ENCODE data around the gene MAPK8IP1.

MAPK8IP1 gene

DNA sequence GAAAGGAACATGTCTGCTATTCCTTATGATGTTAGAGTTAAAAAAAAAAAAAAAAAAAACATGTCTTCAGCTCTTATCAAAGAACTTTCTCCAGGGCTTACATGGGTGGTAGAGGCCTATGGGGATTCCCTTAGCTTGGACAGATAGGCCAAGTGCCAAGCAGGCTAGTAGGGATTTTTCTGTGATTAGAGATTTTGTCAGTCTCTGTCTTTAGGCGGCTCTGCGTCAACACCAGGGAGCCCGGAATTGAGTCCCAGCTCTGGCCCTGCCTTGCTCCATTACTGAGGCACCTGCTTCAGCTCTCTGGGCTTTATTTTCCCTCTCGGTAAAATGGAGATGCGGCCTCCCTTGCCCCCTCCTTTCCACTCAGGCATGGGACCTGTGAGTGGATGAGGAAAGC is 25.1 kb upstream of the MAPK8IP1 start:
- no peak for DNase-seq

DNA sequence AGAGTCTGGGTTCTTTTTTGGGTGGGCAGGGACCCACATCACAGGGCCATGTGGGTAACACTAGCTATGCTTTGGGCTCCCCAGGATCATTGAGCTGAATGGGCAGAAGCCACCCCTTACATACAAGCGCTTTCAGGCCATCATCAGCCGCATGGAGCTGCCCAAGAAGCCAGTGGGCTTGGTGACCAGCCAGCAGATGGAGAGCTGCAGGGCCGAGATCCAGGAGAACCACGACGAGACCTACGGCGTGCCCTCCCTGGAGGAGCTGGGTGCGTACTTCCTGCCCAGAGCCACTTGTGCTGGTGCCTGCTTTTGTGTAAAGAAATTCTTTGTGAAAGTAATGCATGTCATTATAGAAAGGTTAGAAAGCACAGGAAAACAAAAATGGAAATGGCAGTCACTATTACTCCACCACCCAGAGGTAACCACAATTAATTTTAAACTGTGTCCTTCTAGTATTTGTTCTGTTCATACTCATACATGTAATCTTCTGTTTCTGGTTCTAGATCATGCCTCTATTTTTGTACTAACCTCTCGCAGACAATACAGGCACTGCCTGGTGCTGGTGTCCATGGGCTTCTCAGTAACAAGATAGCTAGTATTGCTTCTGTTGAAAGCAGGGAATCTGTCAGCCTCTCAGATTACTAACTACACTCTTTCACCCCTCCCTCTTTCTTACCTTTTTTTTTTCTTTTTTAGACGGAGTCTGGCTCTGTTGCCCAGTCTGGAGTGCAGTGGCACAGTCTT is 24.5 kb upstream of the MAPK8IP1 start:
- no peak for DNase-seq

DNA sequence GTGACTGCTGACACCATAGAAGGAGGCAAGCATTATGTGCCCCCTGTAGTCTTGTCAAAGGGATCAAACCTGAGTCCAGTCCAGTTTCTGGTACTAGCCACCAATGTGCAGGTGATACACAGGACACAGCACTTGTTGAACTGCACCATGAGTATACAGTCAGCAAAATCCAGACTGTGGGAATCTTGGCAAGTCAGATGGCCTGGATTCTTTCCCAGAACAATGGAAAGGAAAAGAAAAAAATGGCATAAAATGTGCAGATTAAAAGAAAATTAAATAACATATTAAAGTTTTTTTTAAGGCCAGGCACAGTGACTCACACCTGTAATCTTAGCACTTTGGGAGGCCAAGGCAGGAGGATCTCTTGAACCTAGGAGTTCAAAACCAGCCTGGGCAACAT is 21.4 kb upstream of the MAPK8IP1 start:
- no peak for DNase-seq

DNA sequence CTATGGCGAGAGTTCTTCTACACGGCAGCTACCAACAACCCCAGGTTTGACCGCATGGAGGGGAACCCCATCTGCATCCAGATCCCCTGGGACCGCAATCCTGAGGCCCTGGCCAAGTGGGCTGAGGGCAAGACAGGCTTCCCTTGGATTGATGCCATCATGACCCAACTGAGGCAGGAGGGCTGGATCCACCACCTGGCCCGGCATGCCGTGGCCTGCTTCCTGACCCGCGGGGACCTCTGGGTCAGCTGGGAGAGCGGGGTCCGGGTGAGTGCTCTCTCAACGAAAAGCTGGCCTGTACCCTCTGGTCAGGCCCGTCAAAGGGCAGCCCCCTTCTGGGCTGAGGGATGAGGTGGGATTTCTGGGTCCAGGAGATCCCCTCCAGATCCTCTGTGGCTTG is 15.9 kb upstream of the MAPK8IP1 start:
- no peak for DNase-seq

DNA sequence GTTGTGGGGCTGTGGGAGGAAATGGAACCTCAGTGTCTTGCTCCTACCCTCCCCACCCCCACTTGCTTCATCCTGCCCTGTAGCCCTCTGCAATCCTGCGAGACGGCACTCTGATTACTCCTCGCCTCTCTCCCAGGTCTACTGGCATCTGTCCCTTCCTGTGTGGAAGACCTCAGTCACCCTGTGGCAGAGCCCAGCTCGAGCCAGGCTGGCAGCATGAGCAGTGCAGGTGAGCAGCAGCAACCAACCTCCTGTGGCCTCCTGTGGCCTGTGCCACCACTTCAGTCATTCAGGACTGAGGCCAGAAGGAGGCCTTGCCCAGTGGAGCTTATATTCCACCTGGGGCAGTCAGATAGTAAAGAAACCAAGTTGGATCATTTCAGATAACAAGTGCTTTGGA is 14.7 kb upstream of the MAPK8IP1 start:
- no peak for DNase-seq

DNA sequence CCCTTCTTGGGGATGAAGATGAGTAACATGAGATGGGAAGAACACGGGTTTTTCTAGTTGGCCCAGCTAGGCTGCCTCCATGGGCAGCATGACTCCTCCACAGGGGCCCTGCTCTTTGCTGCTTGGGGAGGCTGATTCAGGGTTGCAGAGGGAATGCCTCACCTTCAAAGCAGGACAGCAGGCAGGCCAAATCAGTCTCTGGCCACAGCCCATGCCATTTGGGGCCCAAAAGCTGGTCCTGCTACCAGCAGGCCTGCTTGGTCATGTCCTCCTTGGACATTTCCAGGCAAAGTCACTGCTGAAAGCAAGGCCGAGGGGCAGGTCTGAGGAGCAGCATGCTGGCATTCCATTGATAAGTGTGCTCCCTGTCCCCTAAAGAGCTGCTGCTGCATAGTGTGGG is 13.8 kb upstream of the MAPK8IP1 start:
- no peak for DNase-seq

DNA sequence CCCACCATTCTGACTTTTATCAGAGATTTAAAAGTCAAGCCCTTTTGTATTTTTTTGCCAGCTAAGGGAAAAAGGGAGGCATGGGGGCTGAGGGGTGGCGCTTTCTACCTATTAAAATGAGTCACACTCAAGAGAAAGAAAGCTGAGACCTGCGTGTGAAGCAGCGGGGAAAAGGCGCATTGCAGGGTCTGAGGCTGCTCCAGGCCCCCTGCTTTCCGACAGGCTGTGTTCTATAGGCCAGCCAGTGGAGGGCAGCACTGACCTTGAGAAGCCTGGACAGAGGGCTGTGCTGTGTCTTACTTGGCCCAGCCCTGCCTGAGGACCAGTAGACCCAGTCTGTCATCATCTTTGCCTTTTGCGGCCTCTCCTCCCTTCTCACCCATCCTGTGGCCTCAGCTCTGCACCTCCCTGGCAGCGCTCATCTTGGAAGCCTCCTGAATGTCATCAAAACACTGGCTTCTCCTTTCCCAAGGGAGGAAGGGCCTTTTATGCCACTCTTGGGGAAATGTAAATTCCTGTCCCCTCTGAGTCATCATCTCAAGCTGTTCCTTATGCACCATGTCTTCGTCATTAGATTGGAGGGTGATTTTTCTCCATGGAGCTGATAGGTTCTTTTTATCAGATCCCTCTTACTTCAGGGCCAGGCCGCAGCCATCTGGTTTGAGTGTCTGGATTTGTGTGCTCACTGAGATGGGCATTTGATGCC is 12.6 kb upstream of the MAPK8IP1 start:
- DNase-seq = no peak

DNA sequence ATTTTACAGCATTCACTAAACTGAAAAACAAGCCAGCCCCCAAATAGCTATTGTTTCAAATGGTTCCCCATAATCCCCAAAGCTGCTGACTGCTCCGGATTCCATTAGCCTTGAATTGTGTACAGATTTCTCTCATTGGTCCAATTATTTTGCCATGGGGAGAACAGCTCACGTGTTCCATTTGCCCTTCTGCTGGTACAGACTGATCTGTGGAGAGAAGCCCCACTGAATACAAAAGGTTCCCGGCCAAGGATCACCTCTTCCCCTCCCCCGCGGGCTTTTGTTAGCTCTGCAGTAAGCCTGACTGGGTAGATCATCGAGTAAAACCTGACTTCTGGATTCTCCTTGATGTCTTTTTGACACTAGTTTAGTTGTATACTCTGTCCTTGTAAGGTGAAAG is 9.1 kb upstream of the MAPK8IP1 start:
- no peak for DNase-seq

DNA sequence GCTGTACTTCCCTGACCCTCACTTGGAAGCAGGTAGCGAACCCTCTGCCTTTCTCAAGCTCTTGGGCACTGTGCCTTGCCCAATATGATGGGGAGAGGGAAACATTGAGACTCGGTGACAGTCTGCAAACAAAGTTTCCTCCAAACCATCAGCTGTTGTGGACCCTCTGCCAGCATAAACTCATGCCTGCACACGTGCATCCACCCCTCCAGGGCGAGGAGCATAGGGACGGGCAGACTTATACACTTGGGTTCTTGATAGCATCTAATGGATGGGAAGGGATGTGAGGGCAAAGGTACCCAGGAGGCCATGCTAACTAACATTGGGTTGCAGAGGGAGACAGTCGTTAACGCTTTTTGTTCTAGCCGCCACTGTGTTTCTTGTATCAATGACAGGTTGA is 8.2 kb upstream of the MAPK8IP1 start:
- DNase-seq = no peak

DNA sequence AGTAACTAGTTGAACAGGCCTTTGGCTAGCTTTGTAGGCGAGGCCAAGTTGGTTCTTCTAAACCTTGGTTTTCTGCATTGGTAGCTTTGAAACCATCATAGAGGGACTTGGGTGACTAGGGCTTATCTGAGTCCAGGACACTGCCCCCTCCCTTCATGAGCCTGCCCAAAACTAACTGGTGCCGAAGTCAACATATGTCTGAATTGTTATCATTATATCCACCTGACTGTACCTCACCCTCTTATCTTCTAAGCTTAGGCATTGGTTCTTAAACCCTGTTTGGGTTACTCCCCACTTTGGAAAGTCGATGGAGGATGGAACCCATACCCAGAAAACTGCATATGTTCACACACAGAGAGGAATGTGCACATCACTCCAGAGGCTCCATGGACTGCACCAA is 7.6 kb upstream of the MAPK8IP1 start:
- no peak for DNase-seq

DNA sequence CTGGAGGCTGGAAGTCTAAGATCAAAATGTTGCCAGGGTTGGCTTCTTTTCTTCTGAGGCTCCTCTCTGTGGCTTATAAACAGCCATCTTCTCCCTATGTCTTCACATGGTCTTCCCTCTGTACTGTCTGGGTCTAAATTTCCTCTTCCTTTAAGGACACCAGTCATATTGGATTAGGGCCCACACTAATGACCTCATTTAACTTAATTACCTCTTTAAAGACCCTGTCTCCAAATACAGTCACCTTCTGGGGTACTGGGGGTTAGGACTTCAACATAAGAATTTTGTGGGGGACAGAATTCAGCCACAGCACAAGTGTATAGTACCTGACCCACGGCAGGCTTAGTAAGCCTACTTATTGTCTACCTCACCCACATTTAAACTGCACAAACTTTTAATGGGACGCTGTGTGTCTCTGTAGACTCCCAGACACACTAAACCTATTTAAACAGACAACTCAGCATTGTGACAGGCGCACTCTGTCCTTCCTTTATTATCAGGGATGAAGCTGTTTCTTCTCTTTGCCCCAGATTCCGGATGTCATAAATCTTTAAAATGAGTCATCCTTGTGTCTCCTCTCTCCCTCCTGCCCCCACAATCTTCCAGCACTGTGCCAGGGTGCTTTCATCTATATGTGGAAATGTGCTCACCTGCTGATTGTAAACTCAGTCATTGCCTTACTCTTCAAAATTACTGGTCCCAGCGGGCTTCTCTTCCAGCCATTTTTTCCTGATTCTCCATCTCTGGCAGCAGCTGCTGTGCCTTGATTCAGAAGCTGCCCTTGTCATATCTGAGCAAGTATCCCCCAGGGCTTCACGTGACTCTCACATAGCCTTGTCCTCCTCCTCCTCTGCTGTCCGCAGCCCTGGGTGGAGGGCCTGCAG is 5.4 kb upstream of the MAPK8IP1 start:
- no peak for DNase-seq

DNA sequence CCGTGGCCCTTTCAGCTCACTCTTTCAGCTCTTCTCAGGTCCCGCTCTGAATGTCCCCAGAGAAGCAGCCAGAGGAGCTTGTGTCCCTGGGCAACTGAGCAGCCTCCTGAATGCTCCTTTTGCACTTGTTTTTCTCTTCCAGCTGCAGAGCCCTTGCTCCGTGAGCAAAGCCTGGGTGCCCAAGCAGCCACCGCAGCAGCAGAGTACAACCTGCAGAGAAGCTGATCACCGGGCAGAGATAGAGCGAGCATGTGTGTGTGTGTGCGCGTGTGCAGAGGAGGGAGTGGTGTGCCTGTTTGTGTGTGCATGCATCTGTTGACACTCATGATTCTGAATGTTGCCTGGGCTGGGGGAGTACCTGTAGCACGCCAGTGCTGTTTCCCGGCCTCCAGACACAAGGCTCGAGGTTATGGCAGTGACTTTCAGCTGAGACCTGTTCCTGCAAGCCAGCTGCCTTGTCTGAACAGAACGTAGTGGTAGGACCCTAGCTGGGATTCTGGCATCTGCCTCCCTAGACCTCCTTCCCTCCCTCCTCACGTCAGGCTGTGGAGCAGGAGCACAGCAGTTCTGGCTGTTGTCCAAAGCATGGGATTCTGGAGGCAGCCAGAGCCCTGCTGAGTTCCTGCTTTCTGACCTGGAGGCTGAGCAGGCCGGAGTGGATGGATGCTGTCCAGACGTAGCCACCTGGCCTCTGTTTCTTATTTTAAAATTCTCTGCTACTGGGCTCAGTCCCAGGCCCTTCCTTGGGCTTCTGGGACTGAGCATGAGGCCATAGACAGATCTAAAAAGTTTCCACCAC is 4.5 kb upstream of the MAPK8IP1 start:
- no peak for DNase-seq

DNA sequence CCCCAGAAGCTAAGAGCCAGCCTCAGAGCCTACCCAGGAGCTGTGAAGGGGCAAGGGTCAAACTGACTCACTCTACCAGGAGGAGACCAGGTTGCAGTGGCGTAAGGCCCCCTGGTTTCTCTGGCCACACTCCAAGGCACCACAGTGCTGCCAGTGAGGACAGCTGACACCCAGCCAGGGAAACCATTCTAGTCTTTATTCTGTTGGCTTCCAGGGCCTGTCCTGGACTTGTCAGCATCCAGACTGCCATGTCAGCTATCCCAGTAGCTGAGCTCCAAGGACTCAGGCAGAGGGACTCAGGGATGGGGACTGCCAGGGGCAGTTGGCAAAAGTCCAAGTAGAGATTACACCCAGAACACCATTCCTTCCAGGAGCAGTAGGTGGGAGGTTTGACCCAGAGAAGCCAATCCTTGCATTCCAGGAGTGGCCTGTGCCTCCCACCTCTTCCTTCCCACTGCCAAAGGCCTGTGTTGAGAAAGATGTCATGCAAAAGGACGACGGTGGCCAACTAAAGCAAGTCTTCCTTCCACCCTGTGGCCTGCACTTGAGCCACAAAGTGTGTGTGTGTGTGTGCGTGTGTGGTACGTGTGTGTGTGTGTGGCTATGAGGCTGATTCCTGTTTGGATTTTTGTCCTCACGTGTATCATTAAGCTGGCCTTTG is 3.6 kb upstream of the MAPK8IP1 start:
- DNase-seq = no peak

DNA sequence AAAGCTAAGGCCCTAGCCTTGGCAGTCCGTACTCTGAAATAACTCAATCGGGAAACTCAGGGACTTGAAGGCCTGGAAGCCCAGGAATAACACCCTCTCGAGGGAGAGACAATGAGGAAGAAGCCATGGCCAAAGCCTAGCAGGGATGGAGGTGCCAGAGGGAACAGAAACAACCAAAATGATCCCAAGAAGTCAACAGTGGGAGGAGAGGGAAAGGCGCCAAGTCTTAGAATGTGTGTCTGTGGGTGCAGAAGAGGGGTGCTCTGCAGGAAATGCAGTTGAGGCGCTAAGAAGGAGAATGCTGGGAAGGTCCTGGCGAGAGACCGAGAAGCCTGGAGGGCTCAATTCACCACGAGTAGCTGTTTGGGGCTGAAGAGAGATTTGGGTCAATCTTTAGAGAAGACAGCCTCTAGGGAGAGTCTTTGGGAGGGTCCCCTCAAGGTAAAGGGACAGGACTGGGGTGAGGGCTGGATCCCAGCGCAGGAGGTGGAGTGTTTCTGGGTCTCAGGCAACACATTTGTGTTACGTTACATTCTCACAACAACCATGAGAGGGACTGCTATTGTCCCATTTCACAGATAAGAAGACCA is 760 bp upstream of the MAPK8IP1 start:
- no peak for DNase-seq

DNA sequence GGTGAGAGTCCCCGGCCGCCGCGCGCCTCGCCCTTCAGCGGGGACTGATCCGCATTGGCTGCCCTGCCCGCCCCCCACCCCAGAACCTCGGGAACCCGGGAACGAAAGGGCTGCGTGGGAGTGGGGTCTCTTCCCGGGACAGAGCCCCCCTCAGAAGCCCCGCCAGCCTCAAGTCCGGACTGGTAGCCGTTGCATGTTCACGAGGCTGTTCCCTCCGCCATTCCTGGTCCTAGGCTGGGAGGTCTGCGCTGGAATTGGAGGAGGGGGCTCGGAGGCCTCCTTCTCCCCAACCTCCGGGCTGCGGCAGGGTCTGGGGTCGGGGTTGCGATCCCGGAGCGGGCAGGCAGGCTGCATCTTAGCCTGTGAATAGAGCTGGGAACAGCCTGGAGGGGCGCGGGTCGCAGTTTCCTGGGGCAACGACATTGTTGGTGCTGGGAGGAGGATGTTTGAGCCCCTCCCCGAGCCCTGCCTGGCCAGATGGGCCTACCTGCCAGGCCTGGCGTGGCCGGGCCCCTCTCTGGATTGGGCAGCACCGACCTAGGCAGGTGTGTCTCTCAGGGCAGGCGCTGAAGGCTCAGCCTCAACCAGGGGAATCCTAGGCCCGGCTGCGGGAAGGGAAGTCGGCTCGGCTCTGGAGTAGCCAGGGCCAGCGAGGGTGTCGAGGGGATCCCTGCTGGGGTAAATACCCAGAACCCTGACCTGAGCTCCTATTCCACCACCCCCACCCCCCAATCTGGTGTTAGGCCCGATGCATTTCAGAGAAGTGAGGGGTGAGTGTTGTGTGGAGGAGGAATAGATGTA is 670 bp downstream of the MAPK8IP1 start:
- DNase-seq = no peak

DNA sequence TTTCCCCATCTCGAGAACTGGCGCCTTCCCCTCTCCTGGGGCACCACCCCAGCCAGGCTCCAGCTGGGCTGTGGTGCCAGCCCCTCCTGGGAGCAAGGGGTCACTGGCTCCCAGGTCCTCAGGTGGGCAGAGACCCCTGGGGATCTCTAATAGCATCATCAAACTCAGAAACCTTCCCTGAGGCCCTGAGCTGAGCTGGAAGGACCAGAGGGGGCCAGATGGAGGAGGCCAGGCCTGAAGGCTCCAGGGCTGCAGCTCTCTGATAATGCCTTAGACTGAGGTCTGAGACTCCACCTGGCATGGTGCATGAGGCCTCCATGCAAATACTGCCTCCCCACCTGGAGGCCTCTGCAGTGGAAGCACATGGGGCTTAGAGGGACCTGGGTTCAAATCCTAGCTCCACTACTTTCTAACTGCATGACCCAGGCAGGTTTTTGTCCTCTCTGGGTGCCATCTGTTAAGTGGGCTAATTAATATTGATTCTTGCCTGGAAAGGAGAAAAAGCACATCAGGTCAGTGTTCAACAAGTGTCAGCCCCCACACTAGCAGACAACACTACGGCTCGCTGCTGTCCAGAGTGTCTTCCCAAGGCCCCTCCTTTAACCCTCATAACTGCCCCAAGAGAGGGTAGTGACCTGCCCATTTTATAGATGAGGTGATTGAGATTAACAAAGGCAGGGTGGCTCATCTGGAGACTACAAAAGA is 1.5 kb downstream of the MAPK8IP1 start:
- no peak for DNase-seq

DNA sequence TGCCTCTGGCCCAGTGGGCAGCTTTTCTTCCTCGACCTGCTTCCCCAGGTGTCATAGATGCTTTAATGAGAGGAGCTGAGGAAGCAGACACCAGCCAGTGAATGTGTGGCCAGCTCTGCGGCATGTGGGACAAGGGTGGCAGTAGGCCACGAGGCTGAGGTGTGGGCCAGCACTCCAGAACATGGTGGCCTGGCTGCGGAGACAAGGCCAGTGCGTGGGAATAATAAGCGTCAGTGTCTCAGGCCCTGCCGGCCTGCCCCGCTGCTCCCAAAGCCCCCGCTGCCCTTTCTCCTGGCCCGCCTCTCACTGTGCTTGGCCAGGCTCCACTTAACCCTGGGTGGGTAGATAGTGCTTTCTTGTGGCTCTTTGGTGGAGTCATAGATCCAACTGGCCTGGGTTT is 2.1 kb downstream of the MAPK8IP1 start:
- no peak for DNase-seq

DNA sequence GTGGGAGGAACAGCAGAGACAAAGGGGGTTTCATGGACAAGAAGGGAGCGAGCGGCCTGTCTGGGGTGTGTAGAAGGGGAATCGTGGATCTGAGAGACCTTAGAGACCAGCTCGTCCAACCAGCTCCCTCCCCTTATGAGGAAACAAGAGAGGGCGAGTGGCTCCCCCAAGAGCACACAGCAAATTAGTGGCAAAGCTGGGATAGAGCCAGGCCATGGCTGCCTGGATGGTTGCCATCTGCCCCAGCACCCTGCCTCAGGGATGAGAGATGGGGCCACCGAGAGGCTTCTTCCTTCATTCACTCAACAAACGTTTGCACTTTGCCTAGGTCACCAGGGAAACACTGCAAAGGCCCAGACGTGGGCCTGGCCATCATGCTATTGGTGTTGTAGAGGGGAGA is 4.1 kb downstream of the MAPK8IP1 start:
- DNase-seq = no peak

DNA sequence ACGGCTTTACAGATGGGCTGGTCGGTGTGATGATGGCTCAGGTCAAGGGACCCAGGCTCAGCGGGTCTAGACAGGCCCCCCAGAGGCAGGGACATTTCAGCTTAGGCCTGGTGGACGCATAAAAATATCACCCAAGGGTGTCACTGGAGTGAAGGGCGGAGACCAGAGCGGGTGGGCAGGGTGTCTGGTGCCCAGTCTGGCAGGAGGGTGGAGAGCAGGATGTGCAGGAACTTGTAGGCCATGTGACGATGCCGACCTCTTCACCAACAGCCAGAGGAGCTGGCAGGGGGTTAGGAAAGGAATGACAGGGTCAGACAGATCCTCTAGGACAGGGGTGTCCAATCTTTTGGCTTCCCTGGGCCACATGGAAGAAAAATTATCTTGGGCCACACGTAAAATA is 4.5 kb downstream of the MAPK8IP1 start:
- no peak for DNase-seq

DNA sequence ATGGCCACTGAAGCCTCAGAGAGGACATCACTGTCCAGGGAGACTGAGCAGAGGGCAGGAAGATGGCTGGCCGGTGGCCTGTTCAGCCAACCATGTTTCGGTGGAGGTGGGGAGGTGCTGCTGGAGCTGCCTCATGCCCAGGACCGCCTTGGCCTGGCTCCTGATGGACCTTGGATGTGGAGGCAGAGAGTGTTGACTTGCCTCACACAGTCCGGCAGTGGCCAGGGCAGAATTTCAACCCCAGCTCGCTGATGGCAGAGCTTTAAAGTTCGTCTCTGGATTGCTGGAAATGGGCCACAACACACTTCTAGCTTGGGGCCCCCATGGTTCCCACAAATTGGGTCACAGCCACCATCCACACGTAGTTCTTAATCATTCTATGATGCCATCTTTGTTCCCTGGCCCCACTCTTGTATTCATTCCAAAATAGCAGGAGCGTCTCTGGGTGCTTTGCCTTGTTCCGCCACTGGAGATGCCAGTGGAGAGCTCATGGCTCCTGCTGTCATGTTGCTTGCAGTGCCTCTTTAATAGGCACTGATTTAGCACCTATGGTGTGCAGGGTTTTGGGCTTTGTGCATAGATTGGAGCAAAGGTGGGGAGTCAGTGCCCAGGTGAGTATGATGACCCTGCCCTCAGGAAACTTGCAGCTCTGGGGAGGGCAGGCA is 5.6 kb downstream of the MAPK8IP1 start:
- DNase-seq = no peak
